Heart left ventricle (tissue), 13 donors: Measurements from ENCODE around the gene ZNF497.
A peak's percentile ranks its signal among the peaks of the same experiment; 100 is the strongest.

ENCODE experiments used
- CTCF ChIP-seq, 12 donors: fragments of 200-600 bp; sonication (generic) in 4 of 12; IDR thresholded peaks; one replicate each; pipeline versions ENCODE4 v1.5.0 to v1.8.0; 2018 to 2022; ENCODE audit warnings: antibody characterized with exemption in 12 of 12, mild to moderate bottlenecking in 5 of 12
- POLR2A ChIP-seq, 2 donors: fragments of 450-650 bp; IDR thresholded peaks; one replicate each; pipeline ENCODE4 v1.6.1; 2017; ENCODE audit warnings: antibody characterized with exemption in 2 of 2, mild to moderate bottlenecking in 2 of 2, moderate library complexity in 2 of 2
- donor health status: ischemic (EF 13 %, LVEDD 7.1; RV severe dilation, severe dysfunction).
- donor health status: DM: no; HTN: yes; CAD: no.
- donor health status: DM: no; HTN: no; CAD: no.
- donor health status: ischemic (EF 25% LVEDD 6.9; RV normal size, moderate dysfunction).
- donor health status: ischemic (EF 25% LVEDD 5.7; RV mildly dilated, moderate dysfunction).
- donor health status: ischemic (EF 35%, LVEDD 5.7; RV mildly dilated, moderate dysfunction).
- donor health status: nonischemic (EF 11% LVEDD 7.7; RV severe dilation, severe dysfunction).
- donor health status: DM: yes; HTN: yes; CAD: no.
- donor health status: PGD.
- donor health status: ischemic (EF 29% LVEDD 5.4; RV normal size, mild dysfunction).
- donor health status: nonischemic (EF 23%, LVEDD 6.1; RV moderate dilation, normal function).

- TF ChIP-seq CTCF (IDR thresholded peaks at IDR 0.05) (no peak), POLR2A (IDR thresholded peaks at IDR 0.05) (peak in 1 of 2 donors; percentile 36)
These were observed 15.3 kb downstream of the ZNF497 start for GRCh38 chr19:58346961-58347929.
